Uterus (tissue), 2 donors: ENCODE measurements around the gene IQSEC3.

Source experiments
- CTCF ChIP-seq, 4 experiments: fragments of 200-600 bp in 2 of 4; fragments of 450-650 bp in 2 of 4; sonication (generic) in 2 of 4; IDR thresholded peaks; one replicate each; pipeline ENCODE4 v1.5.1; 2016 to 2019; ENCODE audit warnings: antibody characterized with exemption in 4 of 4, mild to moderate bottlenecking in 2 of 4, moderate library complexity in 1 of 4
- POLR2A ChIP-seq, 2 donors: fragments of 450-650 bp; IDR thresholded peaks; one replicate each; pipeline ENCODE4 v1.6.1; 2016; ENCODE audit warnings: antibody characterized with exemption in 2 of 2, mild to moderate bottlenecking in 1 of 2, moderate library complexity in 1 of 2

DNA sequence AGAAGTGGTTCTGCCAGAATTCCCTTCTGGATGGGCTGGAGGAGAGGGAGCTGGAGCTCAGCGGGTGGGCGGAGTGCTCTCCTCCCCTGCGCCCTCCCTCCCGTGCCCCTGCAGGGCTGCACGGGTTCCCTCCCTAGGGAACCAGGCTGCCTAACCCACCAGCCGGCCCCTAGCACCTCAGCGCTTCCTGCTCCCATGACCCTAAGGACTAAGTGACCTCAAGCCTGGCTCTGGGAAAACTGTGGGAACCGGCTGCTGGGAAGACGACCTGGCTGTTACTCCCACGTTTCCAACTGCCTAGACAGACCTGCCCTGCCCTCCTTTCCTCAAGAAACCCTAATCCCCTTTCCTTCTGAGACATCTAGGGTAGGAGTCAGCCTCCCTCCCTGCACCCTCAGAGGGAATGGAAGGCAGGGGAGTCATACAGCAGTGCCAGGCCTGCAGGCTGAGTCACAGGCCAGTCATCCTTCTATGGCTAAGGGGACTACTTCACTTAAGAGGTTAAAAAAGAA lies 115.9 kb downstream of the IQSEC3 start:
- TF ChIP-seq CTCF (IDR thresholded peaks at IDR 0.05) (no peak), POLR2A (IDR thresholded peaks at IDR 0.05) (no peak)
